Stimulated activated CD4-positive, alpha-beta T cell treated with anti-CD3 and anti-CD28 coated beads, Interleukin-15, amount 100 ng/mL, for 48 hours (primary cell): ENCODE results near the gene RNF215.

Experiments
- DNase-seq, 2 donors: peaks; one replicate each; pipeline ENCODE4 v3.0.0-alpha.2; 2020; ENCODE audit warnings: low read depth in 2 of 2

RNF215 gene

GRCh38 chr22:30332994-30333706 lies 54.1 kb downstream of the RNF215 start:
- DNase-seq: no peak

GRCh38 chr22:30332551-30332950 lies 54.7 kb downstream of the RNF215 start:
- no peak for DNase-seq
